ELR (cell line): ENCODE results near the gene C1QTNF4.
"Not testable (repeated sequence)": the region's sequence is repeated elsewhere in the genome, so short reads cannot be mapped to it uniquely, and the experiment has no call there.

ENCODE experiments used
- DNase-seq: peaks from one replicate; pipeline ENCODE4 v3.0.0-alpha.2; 2015; ENCODE audit warnings: low read depth

Gene C1QTNF4

GRCh38 chr11:47593934-47594855 lies at the start of gene C1QTNF4:
TSS of gene C1QTNF4 (minus strand) at chr11:47594411. CDS start at chr11:47590810, 3,601 bp downstream.
- DNase-seq, result no peak

DNA sequence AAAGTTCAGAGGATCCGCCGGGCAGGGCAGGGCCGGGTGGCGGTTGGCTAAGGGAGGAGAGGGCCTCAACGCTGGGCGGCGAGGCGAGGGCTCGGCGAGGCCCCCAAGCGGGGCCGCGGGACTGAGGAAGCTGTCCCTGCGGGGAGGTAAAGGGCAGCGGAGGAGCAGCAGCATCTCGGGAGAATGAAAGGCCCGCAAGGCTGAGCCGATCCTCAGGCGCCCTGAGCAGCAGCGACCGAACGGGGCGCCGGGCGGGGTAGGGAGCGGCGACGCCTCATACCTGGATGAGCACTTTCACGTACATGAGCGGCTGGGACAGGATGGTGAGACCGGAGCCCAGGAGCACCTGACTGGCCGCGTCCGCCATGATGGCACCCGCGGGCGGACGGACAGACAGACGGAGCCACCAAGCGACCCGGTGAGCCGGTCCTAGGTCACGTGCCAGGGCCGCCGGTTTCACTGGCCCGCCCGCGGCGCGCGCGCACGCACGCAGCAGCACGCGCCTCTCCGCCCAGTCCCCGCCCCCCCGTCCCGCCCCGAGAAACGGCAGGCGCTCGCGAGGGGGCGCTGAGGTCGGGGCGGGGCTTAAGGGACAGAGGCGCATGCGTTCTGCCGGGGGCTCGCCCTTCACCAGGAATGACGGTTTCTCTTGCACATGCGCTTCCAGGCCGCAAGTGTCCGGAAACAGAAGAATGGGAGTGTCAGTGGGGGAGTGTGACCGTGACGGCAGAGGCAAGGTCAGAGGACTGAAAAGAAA lies 48.1 kb upstream of the C1QTNF4 start, which contains the start of gene MTCH2:
Gene MTCH2, minus strand, starts transcription at position 461 of the 757 bp plus-strand sequence. Its CDS starts 94 bp downstream, at position 367.
- peak; percentile 98 for DNase-seq

- DNase-seq, result peak; percentile 22
These were observed 47.4 kb upstream of the C1QTNF4 start for GRCh38 chr11:47641600-47642098.

DNA sequence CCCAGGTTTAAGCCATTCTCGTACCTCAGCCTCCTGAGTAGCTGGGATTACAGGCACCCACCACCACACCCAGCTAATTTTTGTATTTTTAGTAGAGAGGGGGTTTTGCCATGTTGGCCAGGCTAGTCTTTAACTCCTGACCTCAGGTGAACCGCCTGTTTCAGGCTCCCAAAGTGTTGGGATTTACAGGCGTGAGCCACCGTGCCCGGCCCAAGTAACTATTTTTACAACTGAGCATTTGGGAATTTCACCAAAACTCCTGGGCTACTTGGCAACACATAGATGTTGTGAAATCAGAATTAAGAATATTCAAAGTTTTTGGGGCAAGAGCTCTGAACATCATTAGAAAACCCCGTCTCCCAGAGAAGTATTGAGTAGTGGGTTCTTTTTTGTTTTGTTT lies 46.3 kb upstream of the C1QTNF4 start:
- DNase-seq, result not testable (repeated sequence)

DNA sequence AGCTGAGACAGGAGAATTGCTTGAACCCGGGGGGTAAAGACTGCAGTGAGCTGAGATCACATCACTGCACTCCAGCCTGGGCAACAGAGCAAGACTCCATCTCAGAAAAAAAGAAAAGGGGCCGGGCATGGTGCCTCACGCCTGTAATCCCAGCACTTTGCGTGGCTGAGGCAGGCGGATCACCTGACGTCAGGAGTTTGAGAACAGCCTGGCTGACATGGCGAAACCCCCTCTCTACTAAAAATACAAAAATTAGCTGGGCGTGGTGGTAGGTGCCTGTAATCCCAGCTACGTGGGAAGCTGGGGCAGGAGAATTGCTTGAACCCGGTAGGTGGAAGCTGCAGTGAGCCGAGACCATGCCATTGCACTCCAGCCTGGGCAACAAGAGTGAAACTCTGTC lies 42.1 kb upstream of the C1QTNF4 start:
- DNase-seq, result not testable (repeated sequence)

DNA sequence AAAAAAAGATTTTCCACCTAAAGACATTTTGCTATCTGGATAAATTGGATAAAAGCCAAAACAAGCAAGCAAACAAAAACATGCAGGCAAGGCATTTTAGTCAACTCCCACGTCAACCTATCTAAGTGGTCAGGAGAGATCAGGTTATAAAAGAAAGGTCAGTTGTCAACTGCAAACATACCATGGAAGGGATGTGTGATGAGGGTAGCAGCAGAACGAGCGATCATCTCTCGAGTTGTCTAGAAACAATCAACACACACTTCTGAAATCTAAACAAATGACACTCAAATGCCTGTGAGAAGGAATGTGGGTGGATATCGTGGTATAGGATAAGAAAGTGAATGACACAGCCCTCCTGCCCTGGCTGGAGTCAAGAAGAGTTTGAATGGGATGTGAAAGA lies 37.3 kb upstream of the C1QTNF4 start:
- DNase-seq, result no peak

- DNase-seq, result no peak
These were observed 33.8 kb upstream of the C1QTNF4 start for GRCh38 chr11:47628026-47628425.

DNA sequence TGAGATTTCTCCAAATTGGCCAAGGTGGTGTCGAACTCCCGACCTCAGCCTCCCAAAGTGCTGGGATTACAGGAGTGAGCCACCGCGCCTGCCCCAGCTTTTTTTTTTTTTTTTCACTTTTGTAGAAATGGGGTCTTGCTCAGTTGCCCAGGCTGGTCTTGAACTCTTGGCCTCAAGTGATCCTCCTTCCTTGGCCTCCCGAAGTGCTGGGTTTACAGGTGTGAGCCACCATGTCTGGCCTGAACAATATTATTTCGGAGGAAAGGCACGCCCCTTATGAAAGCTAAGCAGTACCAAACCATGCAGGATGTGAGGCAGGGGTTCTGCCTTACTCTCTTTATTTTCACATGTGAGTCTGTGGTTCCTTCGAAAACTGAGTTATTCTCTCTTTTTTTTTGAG lies 32.0 kb upstream of the C1QTNF4 start:
- no peak for DNase-seq

DNA sequence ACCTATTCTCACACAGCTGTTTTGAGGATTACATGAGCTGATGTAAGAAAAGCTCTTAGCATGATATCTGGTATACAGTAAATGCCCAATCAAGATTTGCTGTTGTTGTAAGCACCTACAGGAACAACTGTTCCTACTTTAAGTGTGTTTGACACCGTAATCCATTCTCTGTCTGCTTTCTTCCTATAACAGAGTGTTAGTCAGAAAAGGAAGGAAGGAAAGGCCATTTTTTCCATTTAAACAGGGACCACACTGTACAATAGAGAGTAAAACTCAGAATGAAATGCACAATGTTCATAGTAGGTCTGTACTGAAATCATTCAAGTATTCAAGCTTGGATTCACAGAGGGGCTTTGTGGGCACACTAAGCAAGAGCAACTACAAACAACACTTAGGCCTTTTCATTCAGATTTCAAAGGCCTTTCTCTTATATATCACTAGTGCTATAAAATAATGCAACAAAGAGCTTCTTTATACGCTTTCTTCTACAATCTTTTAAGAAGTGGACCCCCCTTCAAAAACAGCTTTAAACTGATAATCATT lies 26.7 kb upstream of the C1QTNF4 start:
- DNase-seq, result no peak

GRCh38 chr11:47617417-47617809 lies 23.2 kb upstream of the C1QTNF4 start:
- DNase-seq, result peak; percentile 76

DNA sequence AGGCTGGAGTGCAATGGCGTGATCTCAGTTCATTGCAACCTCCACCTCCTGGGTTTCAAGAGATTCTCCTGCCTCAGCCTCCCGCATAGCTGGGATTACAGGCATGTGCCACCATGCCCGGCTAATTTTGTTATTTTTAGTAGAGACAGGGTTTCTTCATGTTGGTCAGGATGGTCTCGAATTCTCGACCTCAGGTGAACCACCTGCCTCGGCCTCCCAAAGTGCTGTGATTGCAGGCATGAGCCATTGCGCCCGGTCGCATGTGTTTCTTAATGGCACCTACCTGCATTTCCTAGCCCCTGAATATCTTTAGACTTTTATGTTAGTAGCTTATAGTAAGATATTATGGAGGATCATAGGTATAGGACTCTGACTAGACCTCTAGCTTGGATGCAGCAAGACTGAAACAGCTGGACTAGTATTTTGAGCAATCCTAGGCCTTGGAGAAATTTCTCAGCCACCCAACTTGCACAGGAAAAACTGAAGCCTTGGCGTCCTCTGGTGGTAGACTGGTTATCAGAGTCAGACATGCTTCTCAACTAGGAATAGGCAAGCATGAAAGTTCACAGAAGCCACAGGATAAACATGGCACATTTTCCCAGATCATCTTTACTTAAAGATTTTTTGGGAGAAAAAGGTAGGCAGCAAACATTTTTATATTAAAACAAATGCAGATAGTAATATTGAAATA lies 22.7 kb upstream of the C1QTNF4 start:
- peak; percentile 67 for DNase-seq

- no peak for DNase-seq
These were observed 21.0 kb upstream of the C1QTNF4 start for GRCh38 chr11:47615249-47615648.

- DNase-seq, result no peak
These were observed 17.2 kb upstream of the C1QTNF4 start for GRCh38 chr11:47611348-47611794.

GRCh38 chr11:47609675-47610074 lies 15.5 kb upstream of the C1QTNF4 start:
- no peak for DNase-seq

DNA sequence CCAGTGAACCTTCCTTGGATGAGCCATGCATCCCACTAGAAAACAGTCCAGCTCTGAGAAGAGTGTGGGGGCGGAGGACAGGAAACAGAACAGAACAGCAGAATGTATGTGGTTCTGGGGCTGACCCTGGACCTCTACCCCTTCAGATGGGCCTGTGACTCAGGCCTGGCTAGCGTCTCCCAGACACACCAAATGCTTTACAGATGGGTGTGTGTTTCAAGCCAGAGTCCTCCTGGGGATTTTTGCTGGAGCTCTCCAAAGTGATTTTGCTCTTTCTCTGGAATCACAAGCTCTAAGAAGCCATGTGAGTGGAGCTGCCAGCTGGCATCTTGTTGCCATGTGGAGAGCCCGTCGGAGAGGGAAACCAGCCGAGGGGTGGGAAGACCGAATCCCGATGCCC lies 13.2 kb upstream of the C1QTNF4 start:
- peak; percentile 83 for DNase-seq

DNA sequence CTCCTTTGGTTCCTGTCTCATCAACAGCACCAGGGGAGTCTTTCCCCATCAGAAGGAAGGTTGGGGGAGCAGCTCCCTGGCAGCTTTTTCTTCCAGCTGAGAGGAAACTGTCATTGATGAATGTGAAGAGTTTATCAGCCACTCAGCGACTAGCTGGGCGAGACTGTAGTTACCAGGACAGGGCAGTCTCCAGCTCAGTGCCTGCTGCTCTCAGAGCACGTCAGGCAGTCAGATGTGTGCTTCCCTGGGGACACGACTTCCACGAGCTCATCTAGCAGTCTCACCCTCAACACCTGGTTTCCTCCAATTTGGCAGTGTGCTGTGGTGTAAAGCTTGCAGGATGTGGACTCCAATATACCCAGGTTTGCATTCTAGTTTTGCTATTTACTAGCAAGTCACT lies 12.5 kb upstream of the C1QTNF4 start:
- DNase-seq, result no peak

DNA sequence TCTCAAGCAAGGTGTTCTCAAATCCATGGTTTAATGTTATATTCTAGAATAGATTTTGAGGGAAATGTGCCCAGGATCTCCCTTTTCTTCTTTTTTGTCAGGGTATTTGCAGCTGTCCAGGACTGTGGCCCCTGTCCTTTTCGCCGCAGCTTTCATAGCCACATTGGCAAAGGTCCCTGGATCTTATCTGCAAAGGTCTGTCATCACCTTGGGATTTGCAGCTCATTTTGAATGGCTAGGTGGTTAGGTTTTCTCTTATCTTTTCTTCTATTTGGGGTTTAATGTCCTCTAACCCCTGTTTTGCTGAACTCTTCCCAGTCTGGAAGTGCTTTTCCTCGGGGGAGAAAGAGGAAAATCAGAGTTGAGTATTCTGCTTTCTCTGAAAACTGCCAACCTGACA lies 11.7 kb upstream of the C1QTNF4 start:
- DNase-seq, result no peak

GRCh38 chr11:47603295-47603694 lies 9.1 kb upstream of the C1QTNF4 start:
- no peak for DNase-seq

DNA sequence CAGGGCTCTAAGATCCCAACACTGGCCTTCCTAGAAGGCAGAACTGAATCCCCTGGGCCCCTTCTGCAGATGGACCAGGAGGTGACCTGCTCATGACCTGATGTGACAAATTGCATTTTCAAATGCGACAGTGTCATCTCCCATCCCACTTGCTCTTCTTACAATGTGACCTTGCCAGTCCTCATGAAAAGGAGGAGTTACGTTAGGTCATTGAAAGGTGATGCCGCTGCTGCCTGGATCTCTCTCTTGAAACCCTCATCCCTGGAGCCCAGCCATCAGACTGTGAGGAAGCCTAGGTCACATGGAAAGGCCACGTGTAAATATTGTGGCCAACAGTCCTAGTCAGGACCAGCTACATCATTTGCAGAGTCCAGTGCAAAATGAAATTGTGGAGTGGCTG lies 5.7 kb upstream of the C1QTNF4 start:
- DNase-seq, result no peak

GRCh38 chr11:47595967-47596366 lies 1.8 kb upstream of the C1QTNF4 start:
- no peak for DNase-seq

DNA sequence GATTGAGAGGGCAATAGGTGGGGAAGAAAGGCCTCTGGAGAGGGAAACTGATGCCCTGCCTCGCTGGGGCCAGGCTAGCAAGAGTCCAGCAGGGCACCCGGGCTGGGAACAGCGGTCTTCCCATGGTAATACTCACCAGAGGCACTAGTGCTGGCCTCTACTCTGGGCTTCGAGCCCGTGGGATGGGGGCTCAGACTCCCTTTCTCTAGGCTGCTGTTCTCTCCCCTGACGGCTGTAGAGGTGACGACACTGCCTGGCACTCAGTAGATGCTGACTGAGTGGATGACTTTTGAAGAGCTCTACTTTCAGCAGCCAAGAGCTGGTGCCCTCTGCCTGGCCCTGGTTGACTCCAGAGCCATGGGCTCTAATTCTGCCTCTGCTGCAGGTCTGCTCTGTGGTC lies 818 bp upstream of the C1QTNF4 start:
- no peak for DNase-seq

- no peak for DNase-seq
These were observed 698 bp downstream of the C1QTNF4 start for GRCh38 chr11:47593492-47593933.
